HepG2 (cell line): ENCODE data around the gene CCDC57. TPM values are rescaled to one million over a fixed set of nuclear protein-coding genes. Genes with fewer than 3 reads are reported as not detected.

ENCODE experiments used
- ATAC-seq: fragments of 200-7000 bp; cut with Tn5 transposase; 3 replicates; pipeline ENCODE4 v1.9.1; 2020; ENCODE audit warnings: mild to moderate bottlenecking, moderate library complexity
- BruUV-seq: library from RNA; stranded (reverse); fragments of 400-500 nt; replicated peaks from 2 replicates; lab custom pipeline; 2021; lab: Mats Ljungman, UMichigan
- CTCF ChIA-PET: fragments of 300-600 bp; formaldehyde crosslinking; extraction: SDS; loops from one replicate; lab custom pipeline; 2021; ENCODE audit warnings: low total read pairs, inconsistent platforms, low intra/inter-chr PET ratio; lab: Yijun Ruan, JAX
- POLR2A ChIA-PET: fragments of 350-600 bp; sonication (Branson Sonifier 250); formaldehyde crosslinking; loops from one replicate; lab custom pipeline; 2020; ENCODE audit warnings: antibody characterized with exemption, inconsistent platforms; lab: Yijun Ruan, JAX
- DNase-seq: peaks from one replicate; pipeline ENCODE4 v3.0.0-alpha.2; 2015; ENCODE audit warnings: low spot score
- FAIRE-seq: peaks from 3 replicates; lab custom pipeline; 2011; peaks lifted over from hg19 to GRCh38; lab: Jason Lieb, UNC
- H2AFZ ChIP-seq: one replicate; pipeline ENCODE4 v1.6.1; 2011; ENCODE audit warnings: low read length, inconsistent platforms
- H3K27ac ChIP-seq: fragments of 300-600 bp; 3 replicates; pipeline ENCODE4 v1.8.0; 2011; ENCODE audit warnings: mixed run types, mild to moderate bottlenecking, mixed read lengths, low read length, inconsistent platforms; ENCODE audit not compliant: insufficient read depth; ENCODE audit errors: extremely low read length
- H3K27me3 ChIP-seq, 2 experiments: fragments of 200-600 bp in 1 of 2; 2 replicates in 1 of 2; 3 replicates in 1 of 2; pipeline versions ENCODE4 v1.6.0 to v1.8.0; 2011; ENCODE audit warnings: low read length in 2 of 2, mild to moderate bottlenecking in 2 of 2, moderate library complexity in 2 of 2, inconsistent platforms in 1 of 2; ENCODE audit not compliant: insufficient read depth in 2 of 2, control insufficient read depth in 1 of 2
- H3K36me3 ChIP-seq, 2 experiments: fragments of 200-600 bp in 1 of 2; replicated peaks in 1 of 2; 2 replicates in 1 of 2; 3 replicates in 1 of 2; pipeline versions ENCODE4 v1.5.1 to v1.8.0; 2011; ENCODE audit warnings: low read length in 2 of 2, inconsistent platforms in 1 of 2; ENCODE audit not compliant: insufficient read depth in 2 of 2, control insufficient read depth in 1 of 2
- H3K4me1 ChIP-seq: 2 replicates; pipeline ENCODE4 v1.5.1; 2012; ENCODE audit warnings: low read length, inconsistent platforms; ENCODE audit not compliant: insufficient read depth
- H3K4me2 ChIP-seq: 2 replicates; pipeline ENCODE4 v1.6.0; 2011; ENCODE audit warnings: low read depth, low read length, inconsistent platforms
- H3K4me3 ChIP-seq, 3 experiments: fragments of 200-600 bp in 1 of 3; sonication (generic), shearing (Covaris generic) in 1 of 3; replicated peaks in 1 of 3; 2 replicates each; pipeline ENCODE4 v1.5.1; 2011 to 2016; ENCODE audit warnings: low read length in 3 of 3, inconsistent platforms in 2 of 3, low read depth in 2 of 3, mild to moderate bottlenecking in 2 of 3, control low read depth in 1 of 3, mixed read lengths in 1 of 3; ENCODE audit not compliant: insufficient read depth in 1 of 3
- H3K79me2 ChIP-seq: one replicate; pipeline ENCODE4 v1.6.1; 2011; ENCODE audit warnings: low read length, inconsistent platforms; ENCODE audit not compliant: insufficient read depth
- H3K9ac ChIP-seq: 2 replicates; pipeline ENCODE4 v1.6.0; 2011; ENCODE audit warnings: mild to moderate bottlenecking, low read depth, low read length, inconsistent platforms; ENCODE audit not compliant: insufficient read depth
- H3K9me3 ChIP-seq: 2 replicates; pipeline ENCODE4 v1.5.1; 2012; ENCODE audit warnings: mild to moderate bottlenecking, low read length
- H4K20me1 ChIP-seq: 2 replicates; pipeline ENCODE4 v1.6.0; 2011; ENCODE audit warnings: inconsistent platforms, mild to moderate bottlenecking, low read length, moderate library complexity; ENCODE audit not compliant: insufficient read depth
- AHR ChIP-seq: IDR thresholded peaks from 2 replicates; pipeline ENCODE4 v1.6.1; 2018; ENCODE audit warnings: missing genetic modification reagents, missing compliant biosample characterization
- CENPT ChIP-seq: sonication (generic); formaldehyde crosslinking; IDR thresholded peaks from 2 replicates; pipeline ENCODE4 v1.8.0; 2022; ENCODE audit warnings: low read depth, mild to moderate bottlenecking, moderate library complexity, missing genetic modification reagents
- NFIB ChIP-seq: sonication (generic); formaldehyde crosslinking; IDR thresholded peaks from 2 replicates; pipeline ENCODE4 v1.9.0; 2021; ENCODE audit warnings: missing genetic modification reagents, mild to moderate bottlenecking, borderline replicate concordance
- POLR2AphosphoS2 ChIP-seq: IDR thresholded peaks from 2 replicates; pipeline ENCODE4 v1.6.1; 2011; ENCODE audit warnings: low read depth, low read length, improper control_type of control experiment
- SNRNP70 ChIP-seq: fragments of 200-400 bp; formaldehyde crosslinking; IDR thresholded peaks from 2 replicates; pipeline ENCODE4 v1.6.1; 2017; ENCODE audit warnings: mild to moderate bottlenecking, low read depth, low read length, moderate library complexity
- ZNF20 ChIP-seq: sonication (generic); formaldehyde crosslinking; IDR thresholded peaks from 2 replicates; pipeline ENCODE4 v1.4.0; 2020; ENCODE audit warnings: mild to moderate bottlenecking, moderate library complexity, missing genetic modification reagents
- ZNF44 ChIP-seq: sonication (generic); formaldehyde crosslinking; IDR thresholded peaks from 2 replicates; pipeline ENCODE4 v1.5.1; 2020; ENCODE audit warnings: mild to moderate bottlenecking, missing genetic modification reagents
- WGBS: methylation state at CpG from one replicate; pipeline ENCODE4 v1.1.6; 2017; ENCODE audit warnings: low lambda C conversion rate; 5-methylcytosine and 5-hydroxymethylcytosine counted together
- in situ Hi-C: cut with HindIII; loops from 2 replicates; pipeline ENCODE4 v1.10.0; 2017; ENCODE audit warnings: low pct_unique_long_range_greater_than_20kb; ENCODE audit not compliant: extremely low pct_ligation_motif_present
- intact Hi-C: fragments of 100-400 bp; cut with micrococcal nuclease; formaldehyde crosslinking; loops from one replicate; pipeline ENCODE4 v1.10.0; 2022; ENCODE audit not compliant: unreplicated experiment
- polyA plus RNA-seq, 8 experiments: library from polyadenylated mRNA; depleted of rRNA in 3 of 8; stranded (reverse) in 7 of 8; unstranded in 1 of 8; fragments of >200 nt; fragmentation: Illumina TruSeq in 4 of 8; extraction: Trizol in 4 of 8; gene quantifications; 2 replicates each; pipeline versions ENCODE4 v1.2.1 to v1.2.3, GENCODE V29; 2011 to 2016; ENCODE audit warnings: low read depth in 4 of 8, missing spikeins in 1 of 8, mixed read lengths in 1 of 8; ENCODE audit not compliant: insufficient read depth in 1 of 8
- total RNA-seq, 5 experiments: library from RNA; depleted of rRNA; stranded (reverse); fragments of >200 nt; fragmentation: Illumina TruSeq; extraction: Trizol; gene quantifications; 2 replicates each; pipeline ENCODE4 v1.2.3, GENCODE V29; 2016; ENCODE audit warnings: low read depth in 1 of 5
- TF ChIP-seq, protein P1 (sequence below): sonication (generic); formaldehyde crosslinking; IDR thresholded peaks from 2 replicates; pipeline ENCODE4 v1.4.0; 2020; ENCODE audit warnings: missing genetic modification reagents; ENCODE audit errors: not compliant biosample characterization
- TF ChIP-seq, protein P2 (sequence below): sonication (generic); formaldehyde crosslinking; IDR thresholded peaks from 2 replicates; pipeline ENCODE4 v1.8.1; 2023; ENCODE audit warnings: mild to moderate bottlenecking, inconsistent platforms, moderate library complexity, missing genetic modification reagents, borderline replicate concordance
- TF ChIP-seq, protein P3 (sequence below): sonication (generic); formaldehyde crosslinking; IDR thresholded peaks from 2 replicates; pipeline ENCODE4 v1.5.0; 2020; ENCODE audit warnings: missing genetic modification reagents

The CCDC57 gene
- total and polyA plus RNA-seq, 2 of the 13 experiments (the other 11 are each of a cell fraction or from before 2014, with no cell fraction given): 59.3 to 59.9 TPM

DNA sequence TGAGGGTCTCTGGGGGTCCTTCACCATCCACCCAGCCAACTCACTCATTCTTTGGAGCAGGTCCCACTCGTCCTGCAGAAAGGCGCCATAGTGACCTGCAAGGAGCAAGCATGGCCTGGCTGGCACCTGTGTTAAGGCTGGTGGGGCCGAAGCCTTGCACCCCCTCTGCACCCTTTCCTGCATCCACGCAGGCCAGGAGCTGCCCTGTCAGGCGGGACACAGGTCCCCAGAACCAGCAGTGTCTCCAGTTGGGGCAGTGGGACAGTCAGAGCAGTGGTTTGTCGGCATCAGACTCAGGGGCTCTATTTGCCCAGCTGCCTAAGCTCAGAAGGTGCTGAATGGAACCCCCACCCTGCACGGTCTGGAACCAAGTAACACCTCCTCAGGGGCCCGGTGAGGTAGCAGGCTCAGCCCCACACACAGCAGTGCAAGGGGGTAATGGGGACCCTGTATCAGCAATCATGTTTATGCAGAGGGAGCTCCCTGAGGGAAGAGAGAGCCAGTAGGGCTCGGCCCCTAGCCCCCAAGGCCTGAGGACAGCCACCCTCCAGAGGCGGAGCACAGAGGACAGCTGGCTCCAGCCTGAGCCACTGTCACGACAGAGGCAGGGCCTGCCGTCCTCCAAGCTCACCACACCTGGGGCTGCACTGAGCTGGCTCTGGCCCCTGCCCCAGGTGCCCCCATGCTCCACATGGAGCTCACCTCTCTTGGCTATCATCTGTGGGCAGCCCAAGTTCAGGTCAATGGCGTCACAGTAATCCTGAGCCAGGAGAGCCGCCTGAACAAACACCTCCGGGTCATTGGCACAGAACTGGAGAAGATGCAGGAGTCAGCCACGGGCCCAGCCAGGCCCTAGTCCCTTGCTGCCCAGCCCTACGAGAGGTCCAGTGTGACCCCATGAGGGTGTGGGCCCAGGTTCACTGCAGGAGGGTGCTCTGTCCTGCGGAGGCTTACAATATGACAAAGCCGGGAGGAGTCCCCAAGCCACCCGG lies 148.9 kb downstream of the CCDC57 start:
- Histone ChIP-seq H3K4me1 (peaks cover 28% of the 10 kb centered on the region), H3K4me2 (peak overlapping the region; percentile 96), H3K9me3 (no peaks in the 10 kb centered on the region), H3K27me3 (no peaks in the 10 kb centered on the region), H3K9ac (peak overlapping the region; percentile 95), H3K79me2 (peaks cover 20% of the 10 kb centered on the region), H2AFZ (no peak overlapping the region), H3K4me3 (peak overlapping the region; percentile 69 to 99 (median 92); a peak in 5 of 6 replicates), H3K36me3 (peaks cover 28 to 47% of the 10 kb centered on the region in 2 experiments), H4K20me1 (no peaks in the 10 kb centered on the region), H3K27ac (peak overlapping the region; percentile 10)
- intact Hi-C loops: no loop called here
- in situ Hi-C loops: no loop called here
- CTCF ChIA-PET: no interaction called here
- DNase-seq (no peak), ATAC-seq (peak; percentile 1; the same call in 1 of the 3 replicates), FAIRE-seq (no peak)
- TF ChIP-seq AHR (CRISPR knock-in tag) (no peak), ZNF20 (CRISPR knock-in tag) (no peak), POLR2AphosphoS2 (0 out of 2 replicates have a peak, but pooled peaks have one; percentile 38), ZNF44 (CRISPR knock-in tag) (no peak), SNRNP70 (no peak), CENPT (CRISPR knock-in tag) (no peak), NFIB (CRISPR knock-in tag) (0 out of 2 replicates have a peak, but pooled peaks have one; percentile 27)
- TF ChIP-seq, protein P1, sequence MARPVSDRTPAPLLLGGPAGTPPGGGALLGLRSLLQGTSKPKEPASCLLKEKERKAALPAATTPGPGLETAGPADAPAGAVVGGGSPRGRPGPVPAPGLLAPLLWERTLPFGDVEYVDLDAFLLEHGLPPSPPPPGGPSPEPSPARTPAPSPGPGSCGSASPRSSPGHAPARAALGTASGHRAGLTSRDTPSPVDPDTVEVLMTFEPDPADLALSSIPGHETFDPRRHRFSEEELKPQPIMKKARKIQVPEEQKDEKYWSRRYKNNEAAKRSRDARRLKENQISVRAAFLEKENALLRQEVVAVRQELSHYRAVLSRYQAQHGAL (CRISPR knock-in tag): no peak
- TF ChIP-seq, protein P2, sequence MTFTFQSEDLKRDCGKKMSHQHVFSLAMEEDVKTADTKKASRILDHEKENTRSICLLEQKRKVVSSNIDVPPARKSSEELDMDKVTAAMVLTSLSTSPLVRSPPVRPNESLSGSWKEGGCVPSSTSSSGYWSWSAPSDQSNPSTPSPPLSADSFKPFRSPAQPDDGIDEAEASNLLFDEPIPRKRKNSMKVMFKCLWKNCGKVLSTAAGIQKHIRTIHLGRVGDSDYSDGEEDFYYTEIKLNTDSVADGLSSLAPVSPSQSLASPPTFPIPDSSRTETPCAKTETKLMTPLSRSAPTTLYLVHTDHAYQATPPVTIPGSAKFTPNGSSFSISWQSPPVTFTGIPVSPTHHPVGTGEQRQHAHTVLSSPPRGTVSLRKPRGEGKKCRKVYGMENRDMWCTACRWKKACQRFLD: 0 out of 2 replicates have a peak, but pooled peaks have one; percentile 3
- TF ChIP-seq, protein P3, sequence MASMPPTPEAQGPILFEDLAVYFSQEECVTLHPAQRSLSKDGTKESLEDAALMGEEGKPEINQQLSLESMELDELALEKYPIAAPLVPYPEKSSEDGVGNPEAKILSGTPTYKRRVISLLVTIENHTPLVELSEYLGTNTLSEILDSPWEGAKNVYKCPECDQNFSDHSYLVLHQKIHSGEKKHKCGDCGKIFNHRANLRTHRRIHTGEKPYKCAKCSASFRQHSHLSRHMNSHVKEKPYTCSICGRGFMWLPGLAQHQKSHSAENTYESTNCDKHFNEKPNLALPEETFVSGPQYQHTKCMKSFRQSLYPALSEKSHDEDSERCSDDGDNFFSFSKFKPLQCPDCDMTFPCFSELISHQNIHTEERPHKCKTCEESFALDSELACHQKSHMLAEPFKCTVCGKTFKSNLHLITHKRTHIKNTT: no peak
- no TSS peak for BruUV-seq
- 72% methylated on average over 15 of the region's 20 CpGs for WGBS
- POLR2A ChIA-PET: interaction anchor here (0.6 to 3.4 kb wide), 7 partner anchors 7 to 35 kb away, joined by 3 to 14 read pairs (median 3); partner anchors contain the start of gene DCXR
